Measurements from ENCODE around the gene LARP6.
"Not testable (repeated sequence)": the region's sequence is repeated elsewhere in the genome, so short reads cannot be mapped to it uniquely, and the experiment has no call there.

The LARP6 gene

GRCh38 chr15:70812827-70813364 lies 41.1 kb downstream of the LARP6 start:
- TF ChIP-seq CTCF (IDR thresholded peaks at IDR 0.05; ENCODE audit: low read depth, low read length): no peak
- H3K36me3 ChIP-seq: no peaks in the 10 kb centered on the region
- no peaks in the 10 kb centered on the region for H3K9me3 ChIP-seq (ENCODE audit: severe bottlenecking)
- H3K27ac ChIP-seq: no peak overlapping the region
- H3K4me3 ChIP-seq (ENCODE audit: low read depth, low read length): no peak overlapping the region
- DNase-seq: no peak
- no peaks in the 10 kb centered on the region for H3K27me3 ChIP-seq (ENCODE audit: insufficient read depth, low read depth, severe bottlenecking)

- Histone ChIP-seq H3K27ac (no peak overlapping the region), H3K4me3 (ENCODE audit: low read depth, low read length) (no peak overlapping the region), H3K27me3 (ENCODE audit: insufficient read depth, low read depth, severe bottlenecking) (no peaks in the 10 kb centered on the region), H3K9me3 (ENCODE audit: severe bottlenecking) (no peaks in the 10 kb centered on the region), H3K36me3 (no peaks in the 10 kb centered on the region)
- TF ChIP-seq CTCF (IDR thresholded peaks at IDR 0.05; ENCODE audit: low read depth, low read length): no peak
- no peak for DNase-seq
Measured at GRCh38 chr15:70810916-70811578, 42.9 kb downstream of the LARP6 start.

GRCh38 chr15:70806992-70807712 lies 46.8 kb downstream of the LARP6 start:
- no peaks in the 10 kb centered on the region for H3K9me3 ChIP-seq (ENCODE audit: severe bottlenecking)
- DNase-seq: no peak
- no peaks in the 10 kb centered on the region for H3K27me3 ChIP-seq (ENCODE audit: insufficient read depth, low read depth, severe bottlenecking)
- no peaks in the 10 kb centered on the region for H3K36me3 ChIP-seq
- no peak for TF ChIP-seq CTCF (IDR thresholded peaks at IDR 0.05; ENCODE audit: low read depth, low read length)
- H3K4me3 ChIP-seq (ENCODE audit: low read depth, low read length): no peak overlapping the region
- no peak overlapping the region for H3K27ac ChIP-seq

- H3K27me3 ChIP-seq (ENCODE audit: insufficient read depth, low read depth, severe bottlenecking); H3K27ac ChIP-seq; H3K9me3 ChIP-seq (ENCODE audit: severe bottlenecking); H3K36me3 ChIP-seq; DNase-seq; H3K4me3 ChIP-seq (ENCODE audit: low read depth, low read length): not testable (repeated sequence)
Measured at GRCh38 chr15:70804388-70804787, 49.6 kb downstream of the LARP6 start.

GRCh38 chr15:70802629-70803028 lies 51.3 kb downstream of the LARP6 start:
- no peaks in the 10 kb centered on the region for H3K9me3 ChIP-seq (ENCODE audit: severe bottlenecking)
- TF ChIP-seq CTCF (IDR thresholded peaks at IDR 0.05; ENCODE audit: low read depth, low read length): no peak
- no peak for DNase-seq
- no peaks in the 10 kb centered on the region for H3K27me3 ChIP-seq (ENCODE audit: insufficient read depth, low read depth, severe bottlenecking)
- H3K27ac ChIP-seq: no peak overlapping the region
- H3K4me3 ChIP-seq (ENCODE audit: low read depth, low read length): no peak overlapping the region
- no peaks in the 10 kb centered on the region for H3K36me3 ChIP-seq

GRCh38 chr15:70801109-70801508 lies 52.8 kb downstream of the LARP6 start:
- H3K27me3 ChIP-seq (ENCODE audit: insufficient read depth, low read depth, severe bottlenecking): no peaks in the 10 kb centered on the region
- no peak overlapping the region for H3K27ac ChIP-seq
- no peaks in the 10 kb centered on the region for H3K9me3 ChIP-seq (ENCODE audit: severe bottlenecking)
- no peak for TF ChIP-seq CTCF (IDR thresholded peaks at IDR 0.05; ENCODE audit: low read depth, low read length)
- no peak overlapping the region for H3K4me3 ChIP-seq (ENCODE audit: low read depth, low read length)
- no peaks in the 10 kb centered on the region for H3K36me3 ChIP-seq
- no peak for DNase-seq

Measured in WERI-Rb-1 (cell line).